GM21619 (cell line): ENCODE measurements around the gene ADGRA3.
"Not testable (repeated sequence)": the region's sequence is repeated elsewhere in the genome, so short reads cannot be mapped to it uniquely, and the experiment has no call there.

Experiments used
- ATAC-seq: cut with Tn5 transposase; IDR thresholded peaks from one replicate; pipeline ENCODE4 v1.9.1; 2021; ENCODE audit not compliant: unreplicated experiment

Gene ADGRA3

DNA sequence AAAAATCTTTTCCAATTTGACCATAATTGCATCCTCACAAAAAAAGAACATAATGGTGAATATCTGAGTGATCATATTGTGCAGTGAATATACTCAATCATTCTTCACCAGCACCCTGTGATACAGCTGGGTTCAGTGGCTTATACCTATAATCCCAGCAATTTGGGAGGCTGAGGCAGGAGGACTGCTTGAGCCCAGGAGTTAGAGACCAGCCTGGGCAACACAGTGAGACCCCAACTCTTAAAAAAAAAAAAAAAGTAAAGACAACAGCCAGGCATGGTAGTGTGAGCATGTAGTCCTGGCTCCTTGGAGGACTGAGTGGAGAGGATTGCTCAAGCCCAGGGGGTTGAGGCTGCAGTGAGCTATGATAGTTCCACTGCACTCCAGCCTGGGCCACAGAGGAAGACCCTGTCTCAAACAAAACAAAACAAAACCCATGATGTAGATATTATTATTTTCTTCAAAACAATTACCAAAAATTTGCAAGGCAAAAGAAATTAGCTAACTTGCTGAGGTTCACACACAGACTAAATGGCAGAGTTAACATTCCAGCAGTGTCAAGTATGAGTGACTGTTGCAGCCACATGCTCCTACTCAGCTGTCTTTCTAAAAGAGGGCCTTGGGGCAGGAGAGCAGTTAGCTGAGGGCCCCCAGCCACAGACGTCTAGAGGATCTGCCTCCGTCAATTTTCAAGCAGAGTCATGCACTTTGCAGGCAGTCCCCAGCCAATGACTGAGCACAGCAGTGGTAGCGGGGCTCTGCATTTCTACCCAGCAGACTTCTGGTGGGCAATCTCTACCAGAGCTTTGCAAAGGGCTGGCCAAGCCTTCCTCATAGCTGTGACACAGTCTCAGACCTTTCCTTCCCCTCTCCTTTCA lies 33.4 kb downstream of the ADGRA3 start:
- no peak for ATAC-seq

DNA sequence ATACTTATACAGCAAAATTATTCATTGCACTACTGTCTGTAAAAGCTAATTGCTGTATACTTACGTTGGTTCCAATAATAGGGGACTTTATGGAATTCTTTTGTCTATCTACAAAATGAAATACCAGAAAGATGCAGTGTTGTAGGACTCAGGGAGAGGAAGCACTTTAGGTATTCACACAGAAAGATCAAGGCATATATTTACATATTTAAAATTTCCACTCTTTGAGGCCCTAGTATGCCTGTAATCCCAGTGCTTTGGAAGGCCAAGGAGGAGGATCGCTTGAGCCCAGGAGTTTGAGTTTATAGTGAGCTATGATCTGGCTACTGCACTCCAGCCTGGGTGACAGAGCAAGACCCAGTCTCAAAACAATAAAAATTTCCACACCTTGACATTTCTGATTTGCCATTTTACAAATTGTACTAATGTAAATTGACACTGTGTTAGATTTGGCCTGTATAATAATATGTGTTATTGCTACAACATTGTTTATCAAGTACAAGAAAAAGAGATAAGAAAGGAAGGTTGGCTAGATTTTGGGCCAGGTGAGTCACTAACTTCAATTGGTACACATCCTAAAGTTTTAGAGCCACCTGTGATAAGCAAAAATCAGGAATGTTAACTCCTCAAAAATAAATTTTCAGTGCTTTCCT lies 35.1 kb downstream of the ADGRA3 start:
- no peak for ATAC-seq

DNA sequence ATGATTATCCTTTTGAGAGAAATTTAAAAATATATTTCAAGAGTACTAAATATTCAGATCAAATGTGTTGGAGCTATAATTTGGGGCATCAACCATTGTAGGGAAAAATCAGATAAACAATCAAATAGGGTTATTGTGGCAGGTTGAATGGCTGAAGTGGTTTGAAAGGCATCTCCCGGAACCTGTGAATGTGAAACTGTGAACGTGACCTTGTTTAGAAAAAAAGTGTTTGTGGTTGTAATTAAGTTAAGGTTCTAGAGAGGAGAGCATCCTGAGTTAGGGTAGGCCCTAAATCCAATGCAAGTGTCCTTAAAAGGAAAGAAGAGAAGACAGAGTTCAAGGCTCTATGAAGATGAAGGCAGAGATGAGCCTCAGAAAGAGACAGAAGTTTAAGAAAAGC lies 37.4 kb downstream of the ADGRA3 start:
- no peak for ATAC-seq

DNA sequence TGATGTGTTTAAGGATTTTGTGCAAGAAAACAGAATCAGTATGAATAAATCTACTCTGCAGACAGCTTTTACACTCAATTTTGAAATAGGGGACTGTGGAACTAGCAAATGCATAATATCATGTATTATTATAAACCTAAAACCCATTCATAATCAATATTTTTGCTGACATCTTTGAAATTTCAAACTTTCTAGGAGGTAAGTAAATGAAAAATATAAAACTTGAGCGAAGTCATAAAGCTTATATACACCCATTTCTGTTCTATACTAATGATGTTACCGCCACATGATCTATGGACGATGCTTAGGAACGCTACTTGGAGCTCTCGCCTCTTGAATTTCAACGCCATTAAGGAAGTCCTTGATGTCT lies 38.1 kb downstream of the ADGRA3 start:
- ATAC-seq = no peak

DNA sequence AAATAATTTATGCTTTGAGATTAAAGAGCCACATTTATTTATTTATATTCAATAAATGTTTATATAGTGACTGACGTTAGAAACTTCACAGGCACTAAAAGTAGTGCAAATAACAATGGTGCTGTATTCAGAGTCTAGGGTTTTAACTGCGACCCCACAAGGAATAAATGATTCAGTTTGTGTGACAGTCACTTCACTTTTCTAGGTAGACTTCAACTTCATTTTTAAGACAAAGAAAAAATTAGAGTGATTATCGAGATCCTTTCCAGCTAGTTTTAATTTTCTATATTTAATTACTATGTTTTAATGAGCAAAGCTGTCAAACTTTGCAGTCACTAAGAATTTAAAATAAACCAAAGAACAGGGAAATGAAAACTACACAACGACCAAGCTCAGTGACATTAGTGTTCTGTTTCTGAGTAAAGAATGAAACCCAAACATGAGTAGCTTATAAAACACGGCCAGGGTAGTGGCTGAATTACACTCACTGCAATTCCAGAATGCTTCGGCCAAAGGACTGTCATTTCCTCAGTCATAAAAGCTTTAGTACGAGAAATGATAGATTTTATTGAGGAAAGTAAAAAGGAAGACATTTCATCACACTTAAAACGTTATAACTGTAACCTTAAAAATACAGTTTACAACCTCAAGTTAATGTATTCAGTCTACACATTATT lies 38.6 kb downstream of the ADGRA3 start:
- no peak for ATAC-seq

DNA sequence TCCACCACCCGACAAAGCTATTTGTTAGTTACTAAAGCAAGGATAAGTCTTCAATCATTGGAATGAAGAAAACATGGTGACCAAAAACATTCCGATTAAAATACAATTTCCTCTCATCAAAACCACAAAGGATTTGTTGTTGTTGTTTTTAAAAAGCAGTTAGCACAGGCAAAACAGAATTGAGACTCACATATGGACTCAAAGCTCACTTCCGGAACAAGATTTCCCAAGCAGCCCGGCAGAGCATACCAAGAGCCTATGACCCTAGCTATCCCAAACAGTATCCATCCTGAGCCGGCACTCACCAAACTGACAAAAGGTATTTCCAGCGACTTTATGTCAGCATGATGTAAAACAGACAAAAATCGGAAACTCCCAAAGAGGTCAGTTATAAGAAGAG lies 39.9 kb downstream of the ADGRA3 start:
- ATAC-seq = no peak

DNA sequence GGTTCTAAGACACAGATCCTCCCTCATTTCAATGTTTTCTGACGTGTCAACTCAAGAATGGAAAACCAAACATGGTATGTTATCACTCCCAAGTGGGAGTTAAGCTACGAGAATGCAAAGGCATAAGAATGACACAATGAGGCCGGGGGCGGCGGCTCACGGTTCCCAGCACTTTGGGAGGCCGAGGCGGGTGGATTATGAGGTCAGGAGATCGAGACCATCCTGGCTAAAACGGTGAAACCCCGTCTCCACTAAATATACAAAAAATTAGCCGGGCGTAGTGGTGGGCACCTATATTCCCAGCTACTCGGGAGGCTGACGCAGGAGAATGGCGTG lies 40.6 kb downstream of the ADGRA3 start:
- ATAC-seq = not testable (repeated sequence)

DNA sequence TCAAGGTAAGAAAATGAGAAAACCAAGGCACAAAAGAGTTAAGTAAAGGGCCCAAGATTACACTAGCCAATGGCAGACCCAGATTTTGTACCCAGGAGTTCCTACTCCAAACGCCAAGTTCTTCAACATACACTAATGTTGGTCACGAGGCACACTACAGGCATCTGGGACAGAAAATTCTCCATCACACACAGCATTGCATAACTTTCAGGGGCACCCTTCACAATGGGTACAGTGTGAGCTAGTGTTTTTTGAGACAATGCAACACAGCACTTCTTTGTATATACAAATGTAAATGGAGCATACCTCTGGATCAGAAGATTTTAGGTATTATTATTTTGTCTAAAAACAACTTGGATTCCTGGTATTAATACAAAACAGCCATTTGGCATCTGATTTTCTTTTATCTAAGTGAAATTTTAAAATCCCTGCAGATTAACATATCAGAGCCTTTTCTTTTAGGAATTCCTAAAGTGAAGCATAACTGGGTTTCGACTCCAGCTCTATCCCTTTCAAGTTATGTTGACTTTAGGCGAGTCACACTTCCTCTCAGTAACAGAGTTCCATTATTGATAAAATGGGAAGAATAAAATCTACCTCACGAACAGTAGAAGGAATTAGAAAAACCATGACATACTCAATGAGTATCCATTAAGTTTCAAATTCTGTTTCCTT lies 41.1 kb downstream of the ADGRA3 start:
- ATAC-seq = no peak

DNA sequence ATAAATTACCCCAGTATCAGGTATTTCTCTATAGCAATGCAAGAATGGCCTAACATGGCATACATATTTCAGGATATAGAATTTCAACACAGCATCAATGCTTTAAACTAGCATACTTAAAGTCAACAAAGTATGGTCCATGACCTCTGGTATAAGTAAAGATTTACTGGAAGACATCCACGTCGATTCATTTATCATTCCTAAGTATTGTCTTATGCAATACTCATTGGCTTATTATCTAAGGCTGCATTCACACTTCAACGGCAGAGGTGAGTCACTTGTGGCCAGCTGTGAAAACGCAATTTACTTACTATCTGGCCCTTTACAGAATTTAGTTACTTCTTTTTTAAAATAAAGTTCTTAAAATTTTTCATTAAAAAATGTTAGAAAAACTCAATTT lies 42.6 kb downstream of the ADGRA3 start:
- no peak for ATAC-seq

DNA sequence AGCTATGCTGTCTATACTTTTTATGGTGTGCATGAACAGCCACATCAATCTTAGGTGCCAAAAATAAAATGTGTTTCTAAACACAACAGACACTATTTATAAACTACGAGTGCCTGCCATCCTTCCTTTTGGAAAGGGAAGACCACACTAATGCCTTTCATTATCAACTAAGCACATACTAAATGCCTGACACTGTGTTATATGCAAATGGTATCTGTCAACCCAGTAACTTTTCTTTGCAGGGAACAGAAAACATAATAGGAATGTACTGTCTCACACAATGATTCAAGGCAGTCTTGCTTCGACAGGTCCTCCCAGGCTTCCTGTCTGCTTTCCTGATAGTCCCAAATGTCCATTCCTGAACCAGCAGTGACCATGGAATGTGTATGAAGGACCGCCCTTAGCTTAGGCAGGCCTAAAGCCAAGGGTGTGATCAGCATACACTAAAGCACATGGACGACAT lies 43.8 kb downstream of the ADGRA3 start:
- no peak for ATAC-seq

DNA sequence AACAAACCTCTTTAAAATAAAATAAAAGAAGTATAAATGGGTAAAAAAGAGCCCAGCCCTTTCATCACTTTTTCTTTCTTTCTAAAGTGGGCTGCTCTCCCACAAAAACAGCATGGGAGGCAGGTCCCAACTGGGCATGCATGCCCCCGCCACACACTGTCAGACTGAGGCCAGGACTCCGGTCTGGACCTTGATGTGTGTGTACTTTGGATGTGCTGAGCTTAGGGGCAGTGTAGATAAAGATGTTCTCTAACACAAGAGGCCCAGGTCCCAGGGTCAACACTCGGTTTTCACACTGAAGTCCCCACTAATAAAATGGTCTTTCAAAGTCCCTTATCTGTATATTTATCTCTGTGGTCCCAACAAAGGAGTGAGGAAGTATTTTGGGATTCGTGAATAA lies 44.4 kb downstream of the ADGRA3 start:
- no peak for ATAC-seq

DNA sequence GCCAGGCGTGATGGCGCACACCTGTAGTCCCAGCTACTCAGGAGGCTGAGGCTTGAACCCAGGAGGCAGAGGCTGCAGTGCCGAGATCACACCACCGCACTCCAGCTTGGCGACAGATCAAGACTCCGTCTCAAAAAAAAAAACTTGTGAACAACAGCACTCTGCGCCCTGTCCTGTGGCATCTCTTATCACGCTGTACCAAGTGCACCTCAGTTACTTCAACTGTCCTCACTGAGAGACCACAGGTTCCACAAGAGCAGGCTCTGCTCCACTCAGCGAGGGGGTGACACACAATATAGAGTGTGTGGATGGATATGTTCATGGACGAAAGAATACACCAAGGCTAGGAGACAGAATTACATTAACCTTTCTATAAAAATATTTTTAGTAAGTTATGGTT lies 49.3 kb downstream of the ADGRA3 start:
- no peak for ATAC-seq

DNA sequence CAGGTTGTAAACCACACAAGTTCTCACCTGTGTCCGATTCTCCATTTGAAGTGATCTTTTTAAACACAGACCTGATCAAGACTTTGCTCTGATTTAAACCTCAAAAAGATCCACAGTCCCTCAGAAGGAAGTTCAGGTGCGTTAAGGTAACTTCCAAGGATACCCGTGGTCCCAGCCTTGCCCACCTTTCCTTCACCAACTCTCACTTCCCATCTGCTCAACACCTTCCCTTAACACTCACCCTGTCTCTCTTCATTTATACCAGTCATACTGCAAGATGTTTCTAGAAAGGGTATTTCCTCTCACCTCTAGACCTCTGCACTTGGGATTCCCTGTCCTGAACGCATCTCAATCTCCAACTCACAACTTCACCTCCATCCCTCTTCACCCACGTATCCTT lies 49.9 kb downstream of the ADGRA3 start:
- ATAC-seq = no peak

DNA sequence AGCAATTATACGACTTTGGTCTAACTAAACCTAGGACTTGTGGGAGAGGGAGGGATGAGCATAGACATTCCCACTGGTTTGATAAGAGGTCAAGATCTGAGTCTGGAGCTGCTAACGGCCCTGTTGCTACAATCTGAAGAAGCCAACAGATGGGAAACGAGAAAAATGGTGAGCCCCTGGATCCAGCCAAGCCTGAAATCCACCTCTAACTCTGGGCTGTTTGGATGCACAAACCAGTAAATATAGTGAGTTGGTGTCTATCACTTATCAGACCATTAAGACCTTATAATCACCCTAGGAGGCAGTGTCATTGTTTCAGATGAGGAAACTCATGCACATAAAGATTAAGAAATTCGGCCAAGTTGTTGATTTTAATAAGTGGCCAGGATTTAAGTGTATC lies 50.5 kb downstream of the ADGRA3 start:
- ATAC-seq = no peak

DNA sequence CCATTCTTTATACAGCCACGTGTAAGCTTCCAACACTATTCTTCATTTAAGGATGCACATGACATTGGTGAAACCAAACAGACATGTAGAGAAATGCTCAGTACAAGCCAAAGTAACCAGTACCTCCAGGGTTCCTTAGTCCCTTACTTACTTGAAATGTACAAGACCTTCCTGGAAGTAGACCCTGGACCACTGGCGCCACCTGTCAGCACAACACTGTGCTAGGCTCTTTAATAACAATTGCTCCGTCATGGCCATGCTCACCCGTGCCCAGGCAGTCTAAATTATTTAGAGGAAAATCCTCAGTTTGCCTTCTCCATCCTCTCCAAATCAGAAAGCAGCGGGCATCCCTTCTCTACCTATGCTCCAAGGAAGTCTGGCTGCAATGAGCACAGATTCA lies 52.7 kb downstream of the ADGRA3 start:
- no peak for ATAC-seq

DNA sequence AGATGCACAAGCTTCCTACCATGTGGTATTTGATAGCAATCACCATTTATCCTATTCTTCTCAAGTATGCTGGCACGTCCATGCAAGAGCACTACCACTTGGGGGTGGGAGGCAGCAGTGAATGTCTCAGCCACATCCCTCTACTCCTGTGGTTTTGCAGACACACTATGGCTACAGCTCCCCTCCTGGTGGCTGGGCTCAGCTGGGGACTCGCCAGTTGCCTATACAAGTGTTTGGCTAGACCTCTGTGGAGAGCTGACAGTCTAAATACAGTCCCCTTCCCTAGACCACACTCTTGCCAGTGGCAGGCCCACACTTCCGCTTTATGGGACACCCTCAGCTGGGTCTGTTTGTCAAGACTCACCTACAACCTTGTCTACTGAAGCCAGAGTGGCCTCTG lies 53.2 kb downstream of the ADGRA3 start:
- no peak for ATAC-seq

DNA sequence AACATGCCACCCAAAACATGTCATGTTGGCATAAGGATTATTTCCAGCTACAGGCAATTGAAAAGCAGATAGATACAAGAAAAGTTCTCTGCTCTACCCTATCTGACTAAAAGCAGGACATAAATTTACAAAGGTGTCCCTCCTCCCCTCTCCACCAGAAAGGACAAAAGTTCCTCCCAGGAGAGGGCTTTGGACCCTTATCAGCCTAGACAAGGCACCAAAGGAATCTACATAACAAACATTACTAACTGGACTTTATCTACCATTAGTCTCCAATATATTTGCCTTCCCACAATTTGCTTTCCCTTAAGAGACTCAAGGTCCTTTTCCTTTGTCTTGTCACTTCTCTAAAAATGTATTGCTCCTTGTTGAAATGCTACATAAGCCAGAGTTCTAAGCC lies 55.6 kb downstream of the ADGRA3 start:
- ATAC-seq = no peak

DNA sequence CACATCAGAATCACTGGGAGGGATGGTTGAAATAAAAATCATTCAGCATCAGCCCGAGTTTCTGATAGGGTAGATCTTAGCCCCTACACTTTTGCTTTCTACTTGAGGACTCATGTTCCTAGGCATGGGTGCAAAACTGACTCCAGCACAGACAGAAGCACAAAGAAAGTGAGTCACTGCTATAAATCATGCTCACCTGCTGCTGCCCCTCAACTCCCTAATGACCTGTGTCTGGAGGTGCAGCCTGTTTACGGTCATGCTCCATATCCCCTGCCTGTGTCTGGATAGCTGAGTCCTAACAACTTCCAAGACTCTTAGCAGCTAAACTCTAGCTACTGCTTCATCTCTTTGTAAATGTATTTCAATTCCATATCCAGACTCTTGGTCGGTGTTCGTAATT lies 57.8 kb downstream of the ADGRA3 start:
- ATAC-seq = no peak

DNA sequence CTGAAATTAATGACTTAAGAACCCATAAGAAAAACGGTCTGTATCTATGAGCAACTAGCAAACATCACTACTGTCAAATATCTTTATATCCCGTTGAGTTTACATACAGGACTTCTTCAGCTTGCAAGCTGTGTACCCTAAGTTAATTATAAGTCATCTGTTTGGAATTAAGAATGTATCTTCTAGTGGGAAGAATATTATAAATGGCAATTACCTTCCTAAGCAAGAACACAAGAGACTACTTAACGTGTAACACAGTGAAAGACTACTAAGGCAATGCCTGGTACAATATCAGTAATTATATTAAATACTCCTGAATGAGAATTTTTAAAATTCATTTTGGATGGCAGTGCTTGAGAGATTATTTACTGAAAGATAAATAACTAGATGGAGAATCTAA lies 58.5 kb downstream of the ADGRA3 start:
- no peak for ATAC-seq

DNA sequence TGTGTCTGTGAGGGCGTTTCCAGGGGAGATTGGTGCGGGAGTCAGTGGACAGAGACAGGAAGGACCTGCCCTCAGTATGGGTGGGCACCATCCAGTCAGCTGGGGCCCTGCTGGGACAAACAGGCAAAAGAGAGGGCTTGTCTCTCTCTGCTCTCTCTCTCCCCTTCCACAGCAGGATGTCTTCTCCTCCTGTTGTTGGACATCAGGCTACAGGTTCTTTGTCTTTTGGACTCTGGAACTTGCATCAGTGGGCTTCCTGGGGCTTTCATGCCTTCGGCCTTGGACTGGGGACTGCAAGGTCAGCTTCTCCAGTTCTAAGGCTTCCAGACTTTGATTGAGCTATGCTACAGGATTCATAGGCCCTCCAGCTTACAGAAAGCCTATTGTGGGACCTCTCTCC lies 59.6 kb downstream of the ADGRA3 start:
- no peak for ATAC-seq

DNA sequence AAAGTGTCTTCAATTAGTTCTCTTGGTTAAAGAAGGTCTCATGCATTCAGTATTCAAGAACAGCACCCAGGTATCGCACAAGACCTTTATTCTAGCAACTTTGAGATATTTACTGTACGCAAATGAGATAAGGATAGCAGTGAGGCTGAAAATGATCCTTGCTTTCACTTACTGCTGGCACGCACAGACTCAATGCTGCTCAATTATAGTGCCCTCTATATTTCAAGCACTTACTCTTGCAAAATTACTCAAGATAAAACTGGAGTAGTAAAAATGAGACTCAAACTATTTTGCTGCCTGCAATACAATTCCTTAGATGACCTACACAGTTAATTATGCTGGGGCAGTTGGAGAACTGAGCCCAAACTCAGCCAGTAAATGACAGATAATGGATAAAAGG lies 60.9 kb downstream of the ADGRA3 start:
- ATAC-seq = no peak
